HG03378 (cell line): ENCODE measurements around the gene DPP10.

Source experiments
- ATAC-seq: cut with Tn5 transposase; IDR thresholded peaks from one replicate; pipeline ENCODE4 v1.9.1; 2021; ENCODE audit warnings: mild to moderate bottlenecking, moderate library complexity; ENCODE audit not compliant: unreplicated experiment

DPP10 gene

DNA sequence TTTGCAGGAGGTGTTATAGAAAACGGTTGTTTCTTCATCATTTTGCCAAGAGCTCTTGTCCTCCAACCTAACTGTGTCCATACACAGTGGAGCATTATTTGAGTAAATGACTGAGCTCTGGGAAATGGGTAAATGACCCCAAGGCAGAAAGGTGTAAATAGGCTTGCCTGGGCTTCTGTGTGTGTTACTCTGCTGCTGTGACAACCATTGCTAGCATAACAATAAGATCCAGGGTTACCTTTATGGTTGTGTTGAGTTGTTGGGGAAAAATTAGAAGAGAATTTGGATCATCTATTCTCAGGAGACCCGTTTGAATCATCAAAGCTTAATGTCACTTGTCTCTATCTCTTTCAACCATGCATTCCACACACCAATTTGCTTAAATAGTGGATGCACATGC lies 672.7 kb downstream of the DPP10 start:
- ATAC-seq: no peak

- ATAC-seq: no peak
Measured at GRCh38 chr2:115118306-115118705, 675.9 kb downstream of the DPP10 start.

- no peak for ATAC-seq
Measured at GRCh38 chr2:115119086-115119485, 676.6 kb downstream of the DPP10 start.

DNA sequence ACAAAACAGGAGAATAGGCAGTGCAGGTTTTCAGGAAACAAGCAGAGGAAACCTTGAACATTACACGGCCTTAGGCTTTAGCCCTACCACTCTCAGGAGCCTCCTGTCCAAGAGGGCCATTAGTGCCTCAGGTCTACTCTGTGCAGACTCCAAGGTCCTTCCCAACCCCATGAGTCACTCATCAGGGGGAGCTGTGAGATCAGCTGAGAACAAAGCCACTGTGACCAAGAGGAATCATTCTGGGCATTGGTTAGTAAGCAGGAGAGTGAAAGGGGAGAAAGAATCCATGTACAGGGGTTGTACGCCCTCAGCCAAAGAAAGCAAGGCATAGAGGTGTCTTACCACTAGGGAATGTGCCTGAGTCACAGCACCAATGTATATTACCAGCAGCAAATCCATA lies 680.3 kb downstream of the DPP10 start:
- no peak for ATAC-seq

GRCh38 chr2:115124817-115125216 lies 682.4 kb downstream of the DPP10 start:
- ATAC-seq: no peak

GRCh38 chr2:115129536-115129935 lies 687.1 kb downstream of the DPP10 start:
- ATAC-seq: no peak

DNA sequence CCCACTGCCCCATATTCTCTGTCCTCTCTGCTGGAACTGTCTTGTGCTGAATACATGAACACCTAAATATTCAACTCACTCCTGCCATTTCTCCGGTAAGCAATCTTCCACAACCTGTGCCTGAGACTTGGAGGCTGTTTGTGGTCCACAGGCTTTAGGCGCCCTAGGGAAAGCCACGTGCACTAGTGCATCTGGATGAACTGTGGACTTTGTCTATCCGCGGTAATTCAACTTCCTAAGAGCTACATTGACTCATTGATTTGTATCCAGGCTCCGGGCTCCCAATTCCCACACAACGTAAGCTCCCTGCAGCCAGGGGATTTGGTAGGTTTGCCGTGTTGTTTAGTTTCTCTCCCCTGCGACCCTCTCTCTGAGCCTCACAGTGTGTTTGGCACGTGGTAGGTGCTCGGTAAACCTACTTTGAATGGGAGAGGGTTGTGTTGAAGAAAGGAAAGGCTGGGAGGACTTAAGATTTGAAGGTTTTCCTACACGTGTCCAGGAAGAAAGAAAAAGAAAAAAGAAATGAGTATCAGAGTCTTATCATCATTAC lies 718.2 kb downstream of the DPP10 start:
- ATAC-seq: no peak

DNA sequence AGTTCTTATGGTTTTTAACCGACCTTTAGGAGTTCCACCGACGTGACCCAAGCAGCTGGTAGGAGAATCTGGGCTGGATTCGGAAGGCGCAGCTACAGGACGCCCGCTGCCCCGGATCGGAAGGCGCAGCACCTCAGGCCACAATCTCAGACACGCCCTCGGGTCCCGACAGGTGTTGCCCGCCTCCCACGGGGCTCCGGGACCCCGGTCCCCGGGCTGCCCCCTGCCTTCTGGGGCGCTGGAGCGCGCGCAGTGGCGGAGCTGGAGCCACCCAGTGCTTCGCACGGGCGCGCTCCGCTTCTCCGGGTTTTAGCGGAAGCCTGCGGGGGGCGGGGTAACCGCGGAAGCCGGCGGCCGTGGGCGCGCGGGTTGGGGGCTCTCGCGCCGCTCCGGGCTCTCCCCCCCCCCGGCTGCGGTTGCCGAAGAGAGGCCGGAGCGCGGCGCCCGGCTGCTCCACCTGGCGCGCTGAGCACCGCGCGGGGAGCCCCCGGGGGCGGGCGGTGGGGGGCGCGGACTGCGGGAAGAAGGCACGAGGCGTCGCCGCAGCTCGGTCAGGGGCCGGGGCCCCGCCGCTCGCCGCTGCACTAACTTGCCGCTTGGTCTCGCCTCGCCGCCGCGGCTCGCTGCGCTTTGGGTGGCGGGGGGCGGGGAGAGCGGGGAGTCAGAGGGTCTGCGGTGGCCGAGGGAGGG lies 718.8 kb downstream of the DPP10 start:
- no peak for ATAC-seq

DNA sequence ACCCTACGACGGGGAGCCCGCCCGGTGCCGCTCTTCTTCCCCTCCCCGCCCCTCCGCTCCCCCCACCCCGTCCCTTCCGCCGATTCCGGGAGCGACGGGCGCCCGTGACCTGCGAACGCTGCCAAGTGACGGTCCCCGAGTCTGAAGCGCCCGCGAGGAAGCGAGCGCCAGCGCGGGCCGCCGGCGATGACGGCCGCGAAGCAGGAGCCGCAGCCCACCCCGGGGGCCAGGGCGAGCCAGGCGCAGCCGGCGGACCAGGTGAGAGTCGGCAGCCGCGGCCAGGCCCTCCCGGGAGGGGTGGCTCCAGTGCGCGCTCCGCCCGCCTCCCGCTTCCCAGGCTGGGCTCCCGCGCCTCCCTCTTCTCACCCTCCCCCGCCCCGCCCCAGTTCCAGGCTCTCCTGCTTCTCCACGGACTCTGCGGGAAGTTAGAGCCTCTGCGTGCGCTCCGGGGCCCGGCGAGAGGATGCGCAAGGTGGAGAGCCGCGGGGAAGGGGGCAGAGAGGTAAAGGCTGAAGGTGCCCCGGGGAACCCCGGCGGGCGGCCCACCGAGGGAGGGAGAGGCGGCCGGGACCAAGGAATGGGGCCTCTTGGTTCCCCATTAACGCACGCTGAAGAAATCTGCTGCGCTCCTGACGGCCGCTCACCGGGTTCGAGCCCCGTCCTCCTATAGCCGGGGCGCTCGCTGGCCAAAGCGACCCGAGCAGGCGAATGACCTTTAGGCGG lies 719.5 kb downstream of the DPP10 start:
- no peak for ATAC-seq

DNA sequence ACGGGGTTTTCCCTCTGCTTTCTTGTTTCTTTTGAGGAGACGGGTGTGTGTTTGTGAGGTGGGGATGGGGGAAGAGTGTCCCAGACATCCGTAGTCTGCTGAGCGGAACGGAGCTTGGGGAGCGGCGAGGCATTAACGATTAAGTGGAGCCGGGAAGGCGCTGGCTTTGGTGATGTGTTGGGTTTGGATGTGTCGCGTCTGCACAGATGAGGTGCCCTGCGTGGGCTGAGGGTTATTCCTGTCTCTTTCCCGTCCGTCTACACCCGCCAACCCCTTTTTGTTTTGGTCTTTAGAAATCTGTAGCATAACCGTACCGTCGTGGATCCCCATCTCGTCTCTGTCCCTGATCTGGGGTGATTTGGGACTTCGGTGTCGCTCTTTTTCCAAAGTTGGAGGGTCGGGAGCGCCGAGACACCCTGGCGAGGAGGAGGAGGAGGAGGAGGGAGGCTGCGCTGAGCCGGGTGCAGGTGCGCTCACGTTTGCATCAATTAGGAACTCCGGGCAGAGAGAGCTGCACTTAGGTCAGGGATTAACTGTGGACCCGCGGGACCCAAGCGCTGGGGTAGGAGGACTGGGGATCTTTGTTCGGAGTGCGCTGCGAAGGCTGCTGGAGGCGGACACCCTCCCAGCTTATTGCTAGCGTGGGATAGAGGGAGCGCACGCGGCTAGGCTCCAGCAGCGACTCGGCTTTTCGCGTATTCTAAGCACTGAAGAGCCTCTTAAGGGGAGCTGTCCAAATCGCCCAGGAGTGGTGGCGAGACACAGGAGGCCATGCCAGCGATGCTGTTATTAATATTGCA lies 720.3 kb downstream of the DPP10 start:
- ATAC-seq: no peak

DNA sequence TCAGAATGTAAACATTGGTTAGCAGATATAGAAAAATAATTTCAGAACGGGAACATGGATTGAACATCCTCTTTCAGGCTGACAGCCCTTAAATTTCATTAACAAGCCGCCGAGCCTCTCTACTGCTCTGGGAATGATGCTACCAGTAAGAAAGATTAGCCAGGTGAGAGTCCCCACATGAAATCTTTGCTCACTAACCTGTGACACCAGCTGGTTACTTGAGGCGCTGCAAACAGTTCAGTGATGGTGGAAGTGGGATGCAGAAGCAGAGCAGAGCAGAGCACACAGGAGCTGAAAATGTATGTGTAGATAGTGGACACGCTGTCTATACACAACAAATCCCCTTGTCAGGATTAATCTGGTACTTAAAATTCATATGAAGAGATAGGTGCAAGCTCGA lies 721.1 kb downstream of the DPP10 start:
- no peak for ATAC-seq

- ATAC-seq: peak; percentile 60
Measured at GRCh38 chr2:115165529-115166109, 723.2 kb downstream of the DPP10 start.

GRCh38 chr2:115168457-115168856 lies 726.0 kb downstream of the DPP10 start:
- ATAC-seq: no peak

DNA sequence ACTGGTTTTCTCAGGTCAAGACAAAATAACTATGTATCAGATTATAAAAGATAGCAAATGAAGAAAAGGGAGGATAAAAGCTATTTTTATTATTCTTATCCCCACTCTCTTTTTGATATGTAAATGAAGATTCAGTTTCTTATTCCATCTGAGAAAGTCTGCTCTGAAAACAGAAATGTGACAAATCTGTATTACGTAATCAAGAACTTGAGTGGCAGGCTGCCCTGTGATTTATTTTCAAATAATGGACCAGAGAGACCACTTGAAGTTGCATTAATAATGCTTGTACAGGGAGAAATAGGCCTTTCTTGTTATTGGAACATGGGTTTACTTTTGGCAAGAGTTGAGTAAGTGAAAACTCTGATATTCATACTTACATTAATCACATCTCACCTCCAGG lies 727.4 kb downstream of the DPP10 start:
- no peak for ATAC-seq

DNA sequence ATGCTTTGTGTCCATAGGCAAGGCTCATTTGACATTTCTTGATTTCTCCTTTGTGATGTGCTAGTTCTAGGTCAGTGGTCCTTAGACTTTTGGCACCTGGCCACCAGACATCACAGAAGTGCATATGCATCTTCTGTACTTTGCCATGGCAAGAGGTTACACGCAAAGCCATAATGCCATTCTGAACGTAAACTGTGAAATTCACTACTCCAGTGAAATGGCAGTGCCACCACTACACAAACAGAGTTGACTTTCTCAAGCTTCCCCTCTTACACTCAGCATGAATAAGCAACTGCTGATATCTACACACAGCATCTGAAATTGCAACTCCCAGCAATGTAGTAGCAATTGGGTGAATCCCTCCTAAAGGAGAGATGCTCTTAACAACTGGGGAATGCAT lies 729.3 kb downstream of the DPP10 start:
- ATAC-seq: no peak

GRCh38 chr2:115174651-115175050 lies 732.2 kb downstream of the DPP10 start:
- no peak for ATAC-seq

DNA sequence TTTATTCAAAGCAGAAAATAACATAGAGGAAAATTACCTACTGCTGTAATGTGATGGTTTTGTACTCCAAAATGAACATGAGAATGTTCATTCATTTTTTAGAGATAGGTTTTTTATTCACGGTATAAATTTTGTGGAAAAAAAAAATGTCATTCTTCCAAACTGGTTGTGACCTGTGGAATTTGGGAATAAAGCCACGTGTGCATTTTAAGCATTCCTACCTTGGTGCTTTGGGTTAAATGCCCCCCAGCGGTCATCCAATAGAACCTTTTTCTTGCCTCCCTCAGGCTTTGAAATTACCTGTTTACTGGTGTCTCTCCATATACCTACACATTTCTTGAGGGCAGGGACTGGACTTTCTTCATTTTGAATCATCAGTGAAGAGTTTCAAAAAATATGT lies 740.7 kb downstream of the DPP10 start:
- ATAC-seq: no peak

DNA sequence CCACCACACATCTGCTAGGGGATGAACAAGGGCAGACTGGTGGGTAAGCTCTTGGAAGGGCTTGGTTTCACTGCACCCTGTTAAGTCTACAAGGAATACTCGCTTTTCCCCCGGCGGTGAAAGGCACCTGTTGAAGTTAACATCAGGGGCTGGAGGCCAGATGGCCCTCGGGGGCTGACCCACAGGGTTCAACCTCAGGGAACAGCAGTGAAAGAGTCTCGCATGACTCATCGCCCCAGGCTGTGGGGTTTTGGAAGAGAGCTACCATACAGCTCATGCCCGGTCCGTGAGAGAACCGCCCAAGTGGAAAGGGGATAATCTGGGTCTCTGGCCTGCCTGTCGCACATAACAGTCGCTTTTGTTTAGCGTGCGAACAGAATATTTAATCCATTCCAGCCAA lies 748.0 kb downstream of the DPP10 start:
- ATAC-seq: no peak

- ATAC-seq: no peak
Measured at GRCh38 chr2:115194623-115195022, 752.2 kb downstream of the DPP10 start.

- ATAC-seq: no peak
Measured at GRCh38 chr2:115196587-115196986, 754.1 kb downstream of the DPP10 start.

DNA sequence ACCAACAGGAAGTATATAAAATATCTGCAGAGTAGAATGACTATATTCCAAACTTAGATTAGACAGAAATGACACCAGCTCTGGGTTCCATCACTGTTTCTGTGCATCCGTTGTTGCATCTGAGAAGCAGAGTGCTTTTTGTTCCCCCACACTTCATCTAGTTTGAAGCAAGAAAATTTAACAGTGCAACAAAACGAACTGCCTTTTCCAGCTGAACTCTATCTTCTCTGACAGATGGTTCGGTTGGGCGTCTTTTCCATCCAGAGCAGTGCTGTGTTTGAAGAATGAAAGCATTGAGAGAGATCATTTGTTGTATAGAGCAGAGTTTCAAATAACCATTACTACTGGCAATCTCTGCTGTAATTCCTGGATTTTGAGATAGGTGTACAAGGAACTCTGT lies 757.5 kb downstream of the DPP10 start:
- no peak for ATAC-seq
